ENCODE data around the gene POC1A. TPM values are rescaled to one million over a fixed set of nuclear protein-coding genes. Genes with fewer than 3 reads are reported as not detected.
"Not testable (repeated sequence)": the region's sequence is repeated elsewhere in the genome, so short reads cannot be mapped to it uniquely, and the experiment has no call there.

The POC1A gene
- total RNA-seq, 2 donors from 2014 or later, result 2.5 to 5.3 TPM

DNA sequence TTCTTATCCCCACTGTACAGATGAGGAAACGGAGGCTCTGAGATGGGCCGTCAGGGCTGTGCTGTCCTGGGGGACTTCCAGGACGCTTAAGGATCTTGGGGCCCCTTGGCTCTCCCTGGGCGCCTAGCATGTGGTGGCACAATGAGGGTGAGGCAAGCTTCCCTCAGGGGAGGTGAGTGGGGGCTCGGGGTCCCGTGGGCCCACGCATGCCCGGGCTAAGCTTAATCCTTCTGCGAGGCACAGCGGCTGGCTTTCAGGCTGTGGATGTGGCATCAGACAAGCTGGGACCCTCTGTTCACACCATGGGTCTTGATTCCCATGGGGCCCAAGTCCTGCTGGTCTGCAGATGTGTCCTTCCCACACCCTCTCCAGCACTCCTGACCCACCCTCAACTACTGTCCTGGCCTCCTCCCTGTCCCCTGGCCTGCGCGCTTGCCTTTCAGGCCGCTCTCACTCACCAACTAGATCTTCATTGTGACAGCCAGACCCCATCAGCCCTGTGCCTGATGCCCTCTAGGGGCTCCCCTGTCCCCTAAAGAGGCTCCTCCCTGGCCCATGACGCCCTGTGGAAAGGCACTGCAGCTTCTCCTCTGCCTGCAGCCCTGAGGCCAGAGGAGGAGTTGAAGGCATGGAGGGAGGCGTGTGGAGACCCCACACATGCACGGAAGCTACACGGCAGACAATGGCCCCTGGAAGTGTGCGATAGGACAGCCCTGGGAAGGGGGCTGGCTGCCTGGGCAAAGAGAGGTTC lies 109.2 kb downstream of the POC1A start:
- no peak for TF ChIP-seq POLR2AphosphoS5 (IDR thresholded peaks at IDR 0.05)
- no peak for TF ChIP-seq POLR2A (IDR thresholded peaks at IDR 0.05)
- no peak overlapping the region for H3K4me3 ChIP-seq
- no peak overlapping the region for H3K27ac ChIP-seq
- H3K4me1 ChIP-seq (replicated peaks), result no peaks in the 10 kb centered on the region
- no peaks in the 10 kb centered on the region for H3K9me3 ChIP-seq
- H3K27me3 ChIP-seq (replicated peaks; ENCODE audit: insufficient read depth), result no peaks in the 10 kb centered on the region
- intact Hi-C loops (cut with DNase I), result loop anchor here (2.0 kb wide), 1 partner anchor 40 kb away; no protein-coding TSS in a partner anchor
- no peaks in the 10 kb centered on the region for H3K36me3 ChIP-seq
- no peak for DNase-seq (ENCODE audit: low spot score)
- 86% methylated on average over 18 of the region's 18 CpGs for WGBS

GRCh38 chr3:52043750-52044149 lies 110.5 kb downstream of the POC1A start:
- TF ChIP-seq CTCF (IDR thresholded peaks at IDR 0.05), result no peak
- no peak for TF ChIP-seq POLR2A (IDR thresholded peaks at IDR 0.05)
- TF ChIP-seq POLR2AphosphoS5 (IDR thresholded peaks at IDR 0.05), result no peak
- Histone ChIP-seq H3K27me3 (replicated peaks; ENCODE audit: insufficient read depth) (no peaks in the 10 kb centered on the region), H3K9me3 (no peaks in the 10 kb centered on the region), H3K27ac (no peak overlapping the region), H3K4me1 (replicated peaks) (no peaks in the 10 kb centered on the region), H3K4me3 (no peak overlapping the region), H3K36me3 (no peaks in the 10 kb centered on the region)
- intact Hi-C loops (cut with DNase I), result loop anchor here (2.0 kb wide), 1 partner anchor 39 kb away; no protein-coding TSS in a partner anchor
- no peak for DNase-seq (ENCODE audit: low spot score)
- WGBS, result 66% methylated on average over 6 of the region's 6 CpGs

- H3K4me1 ChIP-seq (replicated peaks); H3K36me3 ChIP-seq; DNase-seq (ENCODE audit: low spot score); H3K9me3 ChIP-seq; H3K27me3 ChIP-seq (replicated peaks; ENCODE audit: insufficient read depth); H3K4me3 ChIP-seq; intact Hi-C loops (cut with DNase I); H3K27ac ChIP-seq: not testable (repeated sequence)
- 94% methylated on average over 1 of the region's 1 CpG for WGBS
These were observed 111.2 kb downstream of the POC1A start for GRCh38 chr3:52043039-52043438.

DNA sequence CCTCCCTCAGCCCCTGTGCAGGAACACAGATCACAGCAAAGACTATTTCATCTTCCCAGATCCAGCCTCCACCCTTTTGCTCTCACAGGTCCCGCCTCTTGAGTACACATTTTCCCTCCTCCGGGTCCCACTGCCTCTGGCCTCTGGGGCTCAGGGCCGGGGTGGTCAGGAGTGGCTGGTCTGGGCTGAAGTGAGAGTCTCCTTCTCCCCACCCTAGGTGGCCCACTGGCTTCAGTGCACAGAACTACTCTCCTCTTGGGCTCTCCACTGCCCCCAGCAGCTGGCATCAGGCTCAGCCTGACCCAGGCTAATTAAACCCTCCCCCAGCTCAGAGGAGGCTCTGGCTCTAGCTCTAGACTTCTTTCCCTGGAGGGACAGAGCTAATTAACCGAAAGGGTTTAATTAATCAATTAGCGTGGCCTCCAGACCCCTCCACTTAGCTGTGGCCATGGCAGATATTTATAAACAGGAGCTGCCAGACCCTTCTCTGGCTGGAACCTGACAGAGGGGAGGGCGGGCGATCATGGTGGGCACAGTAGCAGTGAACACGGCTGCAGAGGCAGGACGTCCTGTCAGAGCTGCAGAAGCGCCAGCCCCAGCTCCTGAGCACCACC lies 113.0 kb downstream of the POC1A start:
- Histone ChIP-seq H3K36me3 (no peaks in the 10 kb centered on the region), H3K4me1 (replicated peaks) (no peaks in the 10 kb centered on the region), H3K9me3 (no peaks in the 10 kb centered on the region), H3K27me3 (replicated peaks; ENCODE audit: insufficient read depth) (no peaks in the 10 kb centered on the region), H3K27ac (no peak overlapping the region), H3K4me3 (no peak overlapping the region)
- intact Hi-C loops (cut with DNase I), result no loop called here
- DNase-seq (ENCODE audit: low spot score), result no peak
- WGBS, result 75% methylated on average over 10 of the region's 10 CpGs
- TF ChIP-seq CTCF (IDR thresholded peaks at IDR 0.05), result peak in 1 of 4 experiments; percentile 19
- TF ChIP-seq POLR2A (IDR thresholded peaks at IDR 0.05), result no peak

- no peak for DNase-seq (ENCODE audit: low spot score)
- Histone ChIP-seq H3K36me3 (no peaks in the 10 kb centered on the region), H3K27ac (no peak overlapping the region), H3K4me3 (no peak overlapping the region), H3K4me1 (replicated peaks) (no peaks in the 10 kb centered on the region), H3K9me3 (no peaks in the 10 kb centered on the region), H3K27me3 (replicated peaks; ENCODE audit: insufficient read depth) (no peaks in the 10 kb centered on the region)
- intact Hi-C loops (cut with DNase I), result no loop called here
- 66% methylated on average over 8 of the region's 8 CpGs for WGBS
- TF ChIP-seq CTCF (IDR thresholded peaks at IDR 0.05), result no peak
- TF ChIP-seq POLR2A (IDR thresholded peaks at IDR 0.05), result no peak
- TF ChIP-seq POLR2AphosphoS5 (IDR thresholded peaks at IDR 0.05), result no peak
These were observed 113.6 kb downstream of the POC1A start for GRCh38 chr3:52040600-52040999.

DNA sequence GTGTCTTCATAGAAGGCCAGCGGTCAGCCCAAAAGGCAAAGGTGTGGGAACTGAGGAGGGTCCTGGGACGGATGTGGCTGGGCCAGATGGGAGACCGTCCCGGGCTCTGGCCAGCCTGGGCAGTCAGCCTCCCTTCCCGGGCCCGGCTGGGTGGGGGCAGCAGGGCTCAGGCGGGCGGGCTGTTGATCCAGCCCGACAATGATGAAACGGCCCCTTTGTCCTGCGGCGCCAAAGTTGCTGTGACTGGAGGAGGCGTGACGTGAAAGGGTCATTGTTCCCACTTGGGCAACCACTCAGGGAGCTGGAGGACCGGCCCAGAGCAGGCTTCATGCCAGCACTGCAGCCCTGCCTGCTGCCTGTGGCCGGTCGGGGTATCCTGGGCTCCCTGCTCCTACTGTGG lies 114.4 kb downstream of the POC1A start:
- peak overlapping the region; percentile 15 to 30 for H3K27ac ChIP-seq
- no peak overlapping the region for H3K4me3 ChIP-seq
- H3K4me1 ChIP-seq (replicated peaks), result no peaks in the 10 kb centered on the region
- H3K36me3 ChIP-seq, result no peaks in the 10 kb centered on the region
- peak; percentile 79 for DNase-seq (ENCODE audit: low spot score)
- intact Hi-C loops (cut with DNase I), result no loop called here
- no peaks in the 10 kb centered on the region for H3K9me3 ChIP-seq
- H3K27me3 ChIP-seq (replicated peaks; ENCODE audit: insufficient read depth), result no peaks in the 10 kb centered on the region
- 28% methylated on average over 17 of the region's 17 CpGs for WGBS
- TF ChIP-seq POLR2A (IDR thresholded peaks at IDR 0.05), result peak; percentile 26
- no peak for TF ChIP-seq CTCF (IDR thresholded peaks at IDR 0.05)
- TF ChIP-seq POLR2AphosphoS5 (IDR thresholded peaks at IDR 0.05), result peak; percentile 35
